GM12801 (cell line): ENCODE data around the gene DCC.

Source experiments
- CTCF ChIP-seq: IDR thresholded peaks from one replicate; pipeline ENCODE4 v1.5.1; 2011; ENCODE audit warnings: control low read depth; ENCODE audit not compliant: insufficient read length; ENCODE audit errors: extremely low read depth

The DCC gene

GRCh38 chr18:52323802-52324201 is 16.2 kb upstream of the DCC start:
- TF ChIP-seq CTCF = no peak

- no peak for TF ChIP-seq CTCF
Observed at GRCh38 chr18:52325997-52326396, 14.0 kb upstream of the DCC start.

GRCh38 chr18:52333860-52334259 is 6.1 kb upstream of the DCC start:
- no peak for TF ChIP-seq CTCF

GRCh38 chr18:52334307-52334706 is 5.7 kb upstream of the DCC start:
- no peak for TF ChIP-seq CTCF

- TF ChIP-seq CTCF = no peak
Observed at GRCh38 chr18:52334896-52335295, 5.1 kb upstream of the DCC start.

- TF ChIP-seq CTCF = no peak
Observed at GRCh38 chr18:52337276-52337675, 2.7 kb upstream of the DCC start.

GRCh38 chr18:52340406-52341102 is 557 bp downstream of the DCC start:
- TF ChIP-seq CTCF = no peak
